SH-SY5Y (cell line): Measurements from ENCODE around the gene PXMP4.

ENCODE experiments used
- GATA2 ChIP-seq: IDR thresholded peaks from 2 replicates; pipeline ENCODE4 v1.6.1; 2011; ENCODE audit warnings: mild to moderate bottlenecking, low read depth, low read length
- GATA3 ChIP-seq: IDR thresholded peaks from 2 replicates; pipeline ENCODE4 v1.6.1; 2011; ENCODE audit warnings: low read depth, mild to moderate bottlenecking, low read length, moderate library complexity

DNA sequence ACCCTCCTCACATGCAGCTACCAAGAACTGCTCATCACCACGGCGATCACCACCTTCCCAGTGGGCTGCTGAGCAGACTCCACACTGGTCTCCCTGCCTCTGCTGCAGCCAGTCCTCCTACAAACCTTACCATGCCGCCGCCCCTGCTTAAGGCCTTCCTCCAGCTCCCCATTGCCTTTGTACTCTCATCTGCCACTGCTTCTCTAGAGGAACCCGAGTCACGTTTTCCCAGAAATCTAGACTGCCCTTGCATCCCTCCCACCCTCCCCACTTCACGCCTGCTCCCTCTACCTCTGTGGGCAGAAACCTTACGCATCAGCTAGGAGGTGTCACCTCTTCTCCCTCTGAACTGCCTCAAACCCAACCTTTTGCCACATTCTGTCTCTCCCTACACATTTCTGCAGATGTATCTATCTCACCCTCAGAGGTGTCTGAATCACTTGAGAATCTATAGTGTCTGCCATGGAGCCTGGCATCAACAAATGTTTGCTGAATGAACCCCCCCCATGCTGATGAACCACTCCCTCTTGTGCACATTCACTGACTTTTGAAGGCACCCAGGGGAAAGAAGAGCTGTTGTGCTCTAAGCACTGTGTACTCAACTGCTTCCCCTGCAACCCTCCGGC, 38.3 kb downstream of the PXMP4 start:
- no peak for TF ChIP-seq GATA2
- no peak for TF ChIP-seq GATA3
